H9 (cell line): Measurements from ENCODE around the gene TBC1D17. TPM values are rescaled to one million over a fixed set of nuclear protein-coding genes. Genes with fewer than 3 reads are reported as not detected.

ENCODE experiments used
- DNase-seq: peaks from one replicate; pipeline ENCODE4 v3.0.0-alpha.2; 2017
- H2AFZ ChIP-seq: one replicate; pipeline ENCODE4 v1.6.1; 2013; ENCODE audit warnings: mild to moderate bottlenecking, low read length, control low read depth, moderate library complexity
- H2AK5ac ChIP-seq: 2 replicates; pipeline ENCODE4 v1.6.1; 2013; ENCODE audit warnings: low read length, control low read depth, mixed read lengths; ENCODE audit not compliant: insufficient read length
- H2BK120ac ChIP-seq: one replicate; pipeline ENCODE4 v1.6.1; 2013; ENCODE audit warnings: low read depth, mild to moderate bottlenecking, low read length, control low read depth, inconsistent platforms; ENCODE audit not compliant: poor library complexity, severe bottlenecking
- H2BK12ac ChIP-seq: 2 replicates; pipeline ENCODE4 v1.6.1; 2013; ENCODE audit warnings: low read length, control low read depth, mixed read lengths, low read depth; ENCODE audit not compliant: insufficient read length
- H2BK15ac ChIP-seq: 2 replicates; pipeline ENCODE4 v1.6.1; 2013; ENCODE audit warnings: low read depth, low read length, control low read depth
- H2BK20ac ChIP-seq: one replicate; pipeline ENCODE4 v1.6.1; 2013; ENCODE audit warnings: low read depth, mild to moderate bottlenecking, low read length, control low read depth, inconsistent platforms; ENCODE audit not compliant: poor library complexity, severe bottlenecking
- H2BK5ac ChIP-seq: 2 replicates; pipeline ENCODE4 v1.6.1; 2013; ENCODE audit warnings: low read length, control low read depth, mixed read lengths; ENCODE audit not compliant: insufficient read length
- H3K14ac ChIP-seq: 2 replicates; pipeline ENCODE4 v1.6.1; 2013; ENCODE audit warnings: low read length, control low read depth; ENCODE audit not compliant: insufficient read depth
- H3K18ac ChIP-seq: 2 replicates; pipeline ENCODE4 v1.6.1; 2013; ENCODE audit warnings: low read depth, mild to moderate bottlenecking, mixed read lengths, low read length, control low read depth; ENCODE audit not compliant: insufficient read length
- H3K23ac ChIP-seq: 2 replicates; pipeline ENCODE4 v1.6.1; 2013; ENCODE audit warnings: low read length, control low read depth, mixed read lengths, low read depth; ENCODE audit not compliant: insufficient read length
- H3K23me2 ChIP-seq: 2 replicates; pipeline ENCODE4 v1.6.1; 2013; ENCODE audit warnings: low read depth, mild to moderate bottlenecking, mixed read lengths, low read length, control low read depth; ENCODE audit not compliant: insufficient read length, poor library complexity, severe bottlenecking
- H3K27ac ChIP-seq: 2 replicates; pipeline ENCODE4 v1.5.1; 2013; ENCODE audit warnings: low read length, control low read depth, mixed read lengths, low read depth; ENCODE audit not compliant: insufficient read length
- H3K27me3 ChIP-seq: 2 replicates; pipeline ENCODE4 v1.6.1; 2013; ENCODE audit warnings: low read length, control low read depth, inconsistent platforms; ENCODE audit not compliant: insufficient read depth
- H3K4ac ChIP-seq: 2 replicates; pipeline ENCODE4 v1.6.1; 2013; ENCODE audit warnings: low read depth, mild to moderate bottlenecking, control low read depth, inconsistent platforms, low read length, moderate library complexity
- H3K4me1 ChIP-seq: 2 replicates; pipeline ENCODE4 v1.6.1; 2013; ENCODE audit warnings: low read length, control low read depth, inconsistent platforms; ENCODE audit not compliant: insufficient read depth
- H3K4me2 ChIP-seq: 2 replicates; pipeline ENCODE4 v1.6.1; 2013; ENCODE audit warnings: low read length, control low read depth, mixed read lengths; ENCODE audit not compliant: insufficient read length, insufficient read depth
- H3K56ac ChIP-seq: 2 replicates; pipeline ENCODE4 v1.6.1; 2013; ENCODE audit warnings: low read depth, mild to moderate bottlenecking, mixed read lengths, low read length, control low read depth; ENCODE audit not compliant: insufficient read length
- H3K79me1 ChIP-seq: 2 replicates; pipeline ENCODE4 v1.6.1; 2013; ENCODE audit warnings: low read depth, mild to moderate bottlenecking, moderate library complexity, low read length, control low read depth, inconsistent platforms; ENCODE audit not compliant: insufficient read depth, poor library complexity, severe bottlenecking
- H3K79me2 ChIP-seq: 2 replicates; pipeline ENCODE4 v1.6.1; 2013; ENCODE audit warnings: low read length, control low read depth, inconsistent platforms; ENCODE audit not compliant: insufficient read depth
- H3K9ac ChIP-seq: 2 replicates; pipeline ENCODE4 v1.6.1; 2013; ENCODE audit warnings: low read length, control low read depth, mixed read lengths; ENCODE audit not compliant: insufficient read length; ENCODE audit errors: extremely low read depth
- H3K9me3 ChIP-seq: one replicate; pipeline ENCODE4 v1.6.1; 2013; ENCODE audit warnings: low read depth, low read length, inconsistent platforms; ENCODE audit not compliant: control insufficient read depth
- H3T11ph ChIP-seq: one replicate; pipeline ENCODE4 v1.6.1; 2013; ENCODE audit warnings: mild to moderate bottlenecking, low read length, control low read depth, inconsistent platforms
- H4K20me1 ChIP-seq: one replicate; pipeline ENCODE4 v1.6.1; 2013; ENCODE audit not compliant: control insufficient read depth, insufficient read length, insufficient read depth
- H4K5ac ChIP-seq: 2 replicates; pipeline ENCODE4 v1.6.1; 2013; ENCODE audit warnings: low read depth, mild to moderate bottlenecking, mixed read lengths, low read length, control low read depth; ENCODE audit not compliant: insufficient read length
- H4K8ac ChIP-seq: replicated peaks from 2 replicates; pipeline ENCODE4 v1.6.1; 2013; ENCODE audit warnings: low read length, control low read depth, mixed read lengths, low read depth; ENCODE audit not compliant: insufficient read length
- H4K91ac ChIP-seq: 2 replicates; pipeline ENCODE4 v1.6.1; 2013; ENCODE audit warnings: low read depth, mild to moderate bottlenecking, moderate library complexity, mixed read lengths, low read length, control low read depth; ENCODE audit not compliant: insufficient read length
- H3K27ac Mint-ChIP-seq, 3 experiments: 2 replicates in 2 of 3; 3 replicates in 1 of 3; pipeline ENCODE4 v1.8.0; 2020 to 2021; ENCODE audit warnings: mixed read lengths in 3 of 3, mild to moderate bottlenecking in 1 of 3, moderate library complexity in 1 of 3
- H3K27me3 Mint-ChIP-seq: 2 replicates; pipeline ENCODE4 v1.8.0; 2021; ENCODE audit warnings: low read depth, mild to moderate bottlenecking, moderate library complexity, mixed read lengths
- H3K36me3 Mint-ChIP-seq, 3 experiments: 2 replicates in 2 of 3; 3 replicates in 1 of 3; pipeline ENCODE4 v1.8.0; 2020 to 2021; ENCODE audit warnings: low read depth in 3 of 3, mixed read lengths in 3 of 3; ENCODE audit not compliant: insufficient read depth in 1 of 3
- H3K4me1 Mint-ChIP-seq, 2 experiments: 2 replicates each; pipeline ENCODE4 v1.8.0; 2020; ENCODE audit warnings: mixed read lengths in 2 of 2
- H3K4me3 Mint-ChIP-seq, 2 experiments: 2 replicates in 1 of 2; 3 replicates in 1 of 2; pipeline ENCODE4 v1.8.0; 2020 to 2021; ENCODE audit warnings: mild to moderate bottlenecking in 2 of 2, mixed read lengths in 2 of 2, moderate library complexity in 1 of 2
- H3K9me3 Mint-ChIP-seq, 2 experiments: 2 replicates in 1 of 2; 3 replicates in 1 of 2; pipeline ENCODE4 v1.8.0; 2020; ENCODE audit warnings: mild to moderate bottlenecking in 2 of 2, mixed read lengths in 2 of 2, moderate library complexity in 1 of 2
- CTCF ChIP-seq: fragments of 200-600 bp; sonication (generic); conservative IDR thresholded peaks from 3 replicates; pipeline ENCODE4 v1.8.0; 2021; ENCODE audit warnings: antibody characterized with exemption, mild to moderate bottlenecking
- WGBS: extraction: QIAGEN DNeasy Blood & Tissue Kit; methylation state at CpG from one replicate; pipeline ENCODE4 v1.1.7; 2013; ENCODE audit warnings: missing lambda C conversion rate, low lambda C conversion rate, mixed read lengths; ENCODE audit not compliant: insufficient read length; ENCODE audit errors: extremely low coverage; 5-methylcytosine and 5-hydroxymethylcytosine counted together
- total RNA-seq: library from RNA; stranded (reverse); gene quantifications from 2 replicates; pipeline ENCODE4 v1.2.1, GENCODE V29; 2021

Gene TBC1D17
- total RNA-seq, 1 experiment from 2014 or later = 33.6 TPM

GRCh38 chr19:49888510-49888824 lies 11.0 kb downstream of the TBC1D17 start:
- no peak overlapping the region for H4K5ac ChIP-seq
- Mint-ChIP-seq H3K36me3 (peaks cover 27 to 37% (median 33%) of the 10 kb centered on the region in 3 experiments), H3K27ac (no peak overlapping the region), H3K4me3 (no peak overlapping the region), H3K27me3 (peaks cover 28% of the 10 kb centered on the region), H3K9me3 (peaks cover 0 to 11% of the 10 kb centered on the region in 2 experiments; a peak in 1 of 5 replicates), H3K4me1 (peaks cover 3 to 21% of the 10 kb centered on the region in 2 experiments; a peak in 3 of 4 replicates)
- H3T11ph ChIP-seq = no peak overlapping the region
- WGBS = no CpG with 5 or more reads among the region's 18 CpGs
- H3K14ac ChIP-seq = no peak overlapping the region
- H2BK20ac ChIP-seq = no peak overlapping the region
- no peak overlapping the region for H3K4me2 ChIP-seq
- no peak overlapping the region for H2BK12ac ChIP-seq
- no peak overlapping the region for H2AFZ ChIP-seq
- no peak overlapping the region for H3K27ac ChIP-seq
- H3K4ac ChIP-seq = no peak overlapping the region
- no peak for DNase-seq
- no peaks in the 10 kb centered on the region for H3K9me3 ChIP-seq
- no peak overlapping the region for H2BK15ac ChIP-seq
- H3K4me1 ChIP-seq = no peaks in the 10 kb centered on the region
- peaks cover 5% of the 10 kb centered on the region for H4K20me1 ChIP-seq
- H2BK5ac ChIP-seq = no peak overlapping the region
- no peaks in the 10 kb centered on the region; the same call in 1 of the 2 replicates for H3K27me3 ChIP-seq
- no peak overlapping the region for H3K23ac ChIP-seq
- no peak overlapping the region for H3K9ac ChIP-seq
- H4K8ac ChIP-seq = no peak overlapping the region
- peaks cover 3% of the 10 kb centered on the region for H3K23me2 ChIP-seq
- no peak for TF ChIP-seq CTCF
- no peaks in the 10 kb centered on the region for H3K79me1 ChIP-seq
- no peak overlapping the region for H2BK120ac ChIP-seq
- no peak overlapping the region for H4K91ac ChIP-seq
- H2AK5ac ChIP-seq = no peak overlapping the region
- H3K56ac ChIP-seq = no peak overlapping the region
- H3K18ac ChIP-seq = no peak overlapping the region
- H3K79me2 ChIP-seq = no peaks in the 10 kb centered on the region
